Endodermal cell (in vitro differentiated cells): ENCODE data around the gene CCDC93. TPM values are rescaled to one million over a fixed set of nuclear protein-coding genes. Genes with fewer than 3 reads are reported as not detected.

Experiments used
- DNase-seq: peaks from one replicate; pipeline ENCODE4 v3.0.0-alpha.2; 2017
- H3K27ac ChIP-seq: 2 replicates; pipeline ENCODE4 v1.5.1; 2013; ENCODE audit warnings: mild to moderate bottlenecking, low read depth, low read length, moderate library complexity
- H3K27me3 ChIP-seq: 2 replicates; pipeline ENCODE4 v1.6.1; 2013; ENCODE audit warnings: mild to moderate bottlenecking, low read length, moderate library complexity; ENCODE audit not compliant: insufficient read depth, control insufficient read depth, poor library complexity, severe bottlenecking
- H3K36me3 ChIP-seq: 2 replicates; pipeline ENCODE4 v1.7.0; 2013; ENCODE audit warnings: mild to moderate bottlenecking, low read length, moderate library complexity; ENCODE audit not compliant: control insufficient read depth, insufficient read depth
- H3K4me1 ChIP-seq: one replicate; pipeline ENCODE4 v1.7.0; 2013; ENCODE audit warnings: low read length; ENCODE audit not compliant: control insufficient read depth, insufficient read depth
- H3K4me3 ChIP-seq: 2 replicates; pipeline ENCODE4 v1.5.1; 2013; ENCODE audit warnings: mild to moderate bottlenecking, low read length, moderate library complexity
- H3K9ac ChIP-seq: 2 replicates; pipeline ENCODE4 v1.6.1; 2013; ENCODE audit warnings: mild to moderate bottlenecking, low read length, moderate library complexity; ENCODE audit not compliant: poor library complexity, severe bottlenecking; ENCODE audit errors: extremely low read depth
- H3K9me3 ChIP-seq: 2 replicates; pipeline ENCODE4 v1.6.1; 2013; ENCODE audit warnings: mild to moderate bottlenecking, low read length, moderate library complexity; ENCODE audit not compliant: control insufficient read depth
- H3K27ac Mint-ChIP-seq: 2 replicates; pipeline ENCODE4 v1.8.0; 2020; ENCODE audit warnings: mixed read lengths
- H3K27me3 Mint-ChIP-seq: 2 replicates; pipeline ENCODE4 v1.8.0; 2021; ENCODE audit warnings: mild to moderate bottlenecking, mixed read lengths; ENCODE audit not compliant: insufficient read depth
- H3K36me3 Mint-ChIP-seq: 2 replicates; pipeline ENCODE4 v1.8.0; 2020; ENCODE audit warnings: low read depth, mixed read lengths
- H3K4me1 Mint-ChIP-seq: 2 replicates; pipeline ENCODE4 v1.8.0; 2020; ENCODE audit warnings: mixed read lengths
- H3K4me3 Mint-ChIP-seq: 2 replicates; pipeline ENCODE4 v1.8.0; 2020; ENCODE audit warnings: mild to moderate bottlenecking, moderate library complexity, mixed read lengths
- H3K9me3 Mint-ChIP-seq: 2 replicates; pipeline ENCODE4 v1.8.0; 2020; ENCODE audit warnings: mild to moderate bottlenecking, mixed read lengths
- CTCF ChIP-seq: fragments of 200-600 bp; sonication (generic); conservative IDR thresholded peaks from 2 replicates; pipeline ENCODE4 v1.5.0; 2021; ENCODE audit warnings: antibody characterized with exemption, mild to moderate bottlenecking
- WGBS, 2 experiments: methylation state at CpG; one replicate each; pipeline versions ENCODE4 v1.1.5 to v1.1.7; 2013; ENCODE audit warnings: missing lambda C conversion rate in 2 of 2, mixed read lengths in 1 of 2; ENCODE audit not compliant: insufficient coverage in 1 of 2, insufficient read length in 1 of 2; 5-methylcytosine and 5-hydroxymethylcytosine counted together
- total RNA-seq, 2 donors: library from RNA; stranded (reverse); fragmentation: NEBNext Ultra II Directional in 1 of 2; extraction: Animal tissue kit (Norgen Biotek cat#: 25700) in 1 of 2; gene quantifications; 2 replicates in 1 of 2; 3 replicates in 1 of 2; pipeline ENCODE4 v1.2.1, GENCODE V29; 2021

Gene CCDC93
- total RNA-seq, 2 donors from 2014 or later, result 35.6 to 36.6 TPM

GRCh38 chr2:118049816-118050140, 35.9 kb upstream of the CCDC93 start:
- Mint-ChIP-seq H3K9me3 (no peaks in the 10 kb centered on the region), H3K36me3 (no peaks in the 10 kb centered on the region), H3K4me3 (no peak overlapping the region), H3K4me1 (peaks cover 14% of the 10 kb centered on the region), H3K27ac (no peak overlapping the region), H3K27me3 (no peaks in the 10 kb centered on the region)
- TF ChIP-seq CTCF, result no peak
- no peaks in the 10 kb centered on the region for H3K9me3 ChIP-seq
- H3K4me1 ChIP-seq, result peaks cover 6% of the 10 kb centered on the region
- H3K27ac ChIP-seq, result no peak overlapping the region
- H3K36me3 ChIP-seq, result no peaks in the 10 kb centered on the region
- no peaks in the 10 kb centered on the region for H3K27me3 ChIP-seq
- no peak overlapping the region for H3K9ac ChIP-seq
- H3K4me3 ChIP-seq, result no peak overlapping the region
- DNase-seq, result no peak

- Mint-ChIP-seq H3K27me3 (no peaks in the 10 kb centered on the region), H3K4me1 (peaks cover 12% of the 10 kb centered on the region), H3K4me3 (no peak overlapping the region), H3K36me3 (no peaks in the 10 kb centered on the region), H3K27ac (no peak overlapping the region), H3K9me3 (no peaks in the 10 kb centered on the region)
- 88 to 90% methylated on average over 3 of the region's 3 CpGs for WGBS, 2 experiments
- no peak for TF ChIP-seq CTCF
- Histone ChIP-seq H3K27ac (no peak overlapping the region), H3K4me1 (peaks cover 1% of the 10 kb centered on the region), H3K27me3 (no peaks in the 10 kb centered on the region), H3K9me3 (no peaks in the 10 kb centered on the region), H3K9ac (no peak overlapping the region), H3K36me3 (no peaks in the 10 kb centered on the region), H3K4me3 (no peak overlapping the region)
- no peak for DNase-seq
Observed at GRCh38 chr2:118049140-118049815, 35.4 kb upstream of the CCDC93 start.

GRCh38 chr2:118048401-118048800, 34.5 kb upstream of the CCDC93 start:
- Histone ChIP-seq H3K9ac (no peak overlapping the region), H3K36me3 (no peaks in the 10 kb centered on the region), H3K27me3 (no peaks in the 10 kb centered on the region), H3K4me1 (no peaks in the 10 kb centered on the region), H3K4me3 (no peak overlapping the region), H3K27ac (no peak overlapping the region), H3K9me3 (no peaks in the 10 kb centered on the region)
- H3K4me1 Mint-ChIP-seq, result peaks cover 12% of the 10 kb centered on the region
- H3K27me3 Mint-ChIP-seq, result no peaks in the 10 kb centered on the region
- H3K9me3 Mint-ChIP-seq, result no peaks in the 10 kb centered on the region
- TF ChIP-seq CTCF, result no peak
- no peaks in the 10 kb centered on the region for H3K36me3 Mint-ChIP-seq
- no peak overlapping the region for H3K4me3 Mint-ChIP-seq
- WGBS, 2 experiments, result no CpG with 5 or more reads among the region's 3 CpGs
- H3K27ac Mint-ChIP-seq, result no peak overlapping the region
- no peak for DNase-seq
